Measurements from ENCODE around the gene ITGB2. TPM values are rescaled to one million over a fixed set of nuclear protein-coding genes. Genes with fewer than 3 reads are reported as not detected.

Gene ITGB2
- total RNA-seq, 1 donor from 2014 or later = 468 TPM

- no peak overlapping the region for H3K4me3 ChIP-seq
- H3K27me3 ChIP-seq (ENCODE audit: low read depth) = no peaks in the 10 kb centered on the region
- ATAC-seq (no peak), DNase-seq (no peak)
- peaks cover 7% of the 10 kb centered on the region for H3K36me3 ChIP-seq
- TF ChIP-seq, protein P1, sequence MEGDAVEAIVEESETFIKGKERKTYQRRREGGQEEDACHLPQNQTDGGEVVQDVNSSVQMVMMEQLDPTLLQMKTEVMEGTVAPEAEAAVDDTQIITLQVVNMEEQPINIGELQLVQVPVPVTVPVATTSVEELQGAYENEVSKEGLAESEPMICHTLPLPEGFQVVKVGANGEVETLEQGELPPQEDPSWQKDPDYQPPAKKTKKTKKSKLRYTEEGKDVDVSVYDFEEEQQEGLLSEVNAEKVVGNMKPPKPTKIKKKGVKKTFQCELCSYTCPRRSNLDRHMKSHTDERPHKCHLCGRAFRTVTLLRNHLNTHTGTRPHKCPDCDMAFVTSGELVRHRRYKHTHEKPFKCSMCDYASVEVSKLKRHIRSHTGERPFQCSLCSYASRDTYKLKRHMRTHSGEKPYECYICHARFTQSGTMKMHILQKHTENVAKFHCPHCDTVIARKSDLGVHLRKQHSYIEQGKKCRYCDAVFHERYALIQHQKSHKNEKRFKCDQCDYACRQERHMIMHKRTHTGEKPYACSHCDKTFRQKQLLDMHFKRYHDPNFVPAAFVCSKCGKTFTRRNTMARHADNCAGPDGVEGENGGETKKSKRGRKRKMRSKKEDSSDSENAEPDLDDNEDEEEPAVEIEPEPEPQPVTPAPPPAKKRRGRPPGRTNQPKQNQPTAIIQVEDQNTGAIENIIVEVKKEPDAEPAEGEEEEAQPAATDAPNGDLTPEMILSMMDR (IDR thresholded peaks at IDR 0.05) = no peak
- peaks cover 73% of the 10 kb centered on the region for H3K4me1 ChIP-seq
- H3K9me3 ChIP-seq = no peaks in the 10 kb centered on the region
- peak overlapping the region; percentile 65 for H3K27ac ChIP-seq
- intact Hi-C loops (cut with DNase I) = no loop called here
Observed at GRCh38 chr21:44911068-44911383, 9.7 kb downstream of the ITGB2 start.

GRCh38 chr21:44910229-44911067, 10.3 kb downstream of the ITGB2 start:
- Histone ChIP-seq H3K27ac (peak overlapping the region; percentile 18), H3K4me3 (no peak overlapping the region), H3K27me3 (ENCODE audit: low read depth) (no peaks in the 10 kb centered on the region), H3K36me3 (peaks cover 7% of the 10 kb centered on the region), H3K4me1 (peaks cover 76% of the 10 kb centered on the region), H3K9me3 (no peaks in the 10 kb centered on the region)
- DNase-seq = no peak
- no peak for ATAC-seq
- intact Hi-C loops (cut with DNase I) = no loop called here
- TF ChIP-seq, protein P1 (IDR thresholded peaks at IDR 0.05) = no peak

- H3K27me3 ChIP-seq (ENCODE audit: low read depth) = no peaks in the 10 kb centered on the region
- TF ChIP-seq, protein P1 (IDR thresholded peaks at IDR 0.05) = no peak
- peaks cover 76% of the 10 kb centered on the region for H3K4me1 ChIP-seq
- DNase-seq (no peak), ATAC-seq (no peak)
- no peaks in the 10 kb centered on the region for H3K9me3 ChIP-seq
- H3K27ac ChIP-seq = no peak overlapping the region
- no peak overlapping the region for H3K4me3 ChIP-seq
- intact Hi-C loops (cut with DNase I) = no loop called here
- H3K36me3 ChIP-seq = peaks cover 7% of the 10 kb centered on the region
Observed at GRCh38 chr21:44909719-44910118, 11.0 kb downstream of the ITGB2 start.

DNA sequence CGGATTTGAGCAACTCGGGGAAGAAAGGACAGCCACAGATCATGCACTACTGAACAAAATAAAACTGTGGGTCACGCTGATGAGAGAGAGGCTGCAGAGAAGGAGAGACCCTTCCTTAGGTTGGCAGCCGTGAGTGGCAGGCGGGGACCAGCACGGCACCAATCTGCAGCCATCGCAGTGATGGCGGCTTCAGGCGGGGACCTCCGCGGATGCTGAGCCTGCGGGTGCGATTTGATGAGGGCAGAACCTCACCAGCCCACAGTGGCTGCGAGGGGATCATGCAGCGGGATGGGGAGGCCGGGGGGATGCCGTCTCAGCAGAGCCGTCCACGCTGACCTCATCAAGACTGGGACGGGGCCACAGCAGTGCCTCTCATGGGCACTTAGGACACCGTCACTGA, 11.8 kb downstream of the ITGB2 start:
- no peak overlapping the region for H3K4me3 ChIP-seq
- TF ChIP-seq, protein P1 (IDR thresholded peaks at IDR 0.05) = no peak
- ATAC-seq (no peak), DNase-seq (no peak)
- H3K9me3 ChIP-seq = no peaks in the 10 kb centered on the region
- peaks cover 68% of the 10 kb centered on the region for H3K4me1 ChIP-seq
- no peaks in the 10 kb centered on the region for H3K27me3 ChIP-seq (ENCODE audit: low read depth)
- peaks cover 8% of the 10 kb centered on the region for H3K36me3 ChIP-seq
- intact Hi-C loops (cut with DNase I) = no loop called here
- no peak overlapping the region for H3K27ac ChIP-seq

- intact Hi-C loops (cut with DNase I) = no loop called here
- no peaks in the 10 kb centered on the region for H3K27me3 ChIP-seq (ENCODE audit: low read depth)
- peaks cover 14% of the 10 kb centered on the region for H3K36me3 ChIP-seq
- no peaks in the 10 kb centered on the region for H3K9me3 ChIP-seq
- DNase-seq = peak; percentile 84
- peak overlapping the region; percentile 28 for H3K4me3 ChIP-seq
- peak overlapping the region; percentile 46 for H3K27ac ChIP-seq
- H3K4me1 ChIP-seq = peaks cover 64% of the 10 kb centered on the region
- TF ChIP-seq, protein P1 (IDR thresholded peaks at IDR 0.05) = no peak
- ATAC-seq = peak; percentile 43 to 56
Observed at GRCh38 chr21:44907966-44908895, 12.5 kb downstream of the ITGB2 start.

All from lower lobe of right lung (tissue), 2 donors.